Measurements from ENCODE around the gene LRIG1.

Gene LRIG1

DNA sequence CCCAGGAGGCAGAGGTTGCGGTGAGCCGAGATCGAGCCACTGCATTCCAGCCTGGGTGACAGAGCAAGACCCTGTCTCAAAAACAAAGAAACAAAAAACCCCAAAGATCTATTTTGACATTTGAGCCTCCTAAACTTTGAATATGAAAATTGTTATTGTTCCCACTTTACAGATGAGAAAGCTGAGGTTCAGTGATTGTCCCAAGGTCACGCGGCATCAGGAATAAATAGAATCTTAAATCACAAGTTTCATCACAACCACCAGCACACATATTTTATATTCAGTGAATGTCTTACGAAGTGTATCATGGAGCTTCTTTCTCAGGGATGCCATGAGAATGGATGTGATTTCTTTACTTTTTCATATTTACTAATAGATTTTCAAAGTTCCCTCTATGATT is 5.3 kb upstream of the LRIG1 start:
- no peak for FAIRE-seq
- DNase-seq (ENCODE audit: insufficient read length, low spot score): no peak
- TF ChIP-seq, protein P1, sequence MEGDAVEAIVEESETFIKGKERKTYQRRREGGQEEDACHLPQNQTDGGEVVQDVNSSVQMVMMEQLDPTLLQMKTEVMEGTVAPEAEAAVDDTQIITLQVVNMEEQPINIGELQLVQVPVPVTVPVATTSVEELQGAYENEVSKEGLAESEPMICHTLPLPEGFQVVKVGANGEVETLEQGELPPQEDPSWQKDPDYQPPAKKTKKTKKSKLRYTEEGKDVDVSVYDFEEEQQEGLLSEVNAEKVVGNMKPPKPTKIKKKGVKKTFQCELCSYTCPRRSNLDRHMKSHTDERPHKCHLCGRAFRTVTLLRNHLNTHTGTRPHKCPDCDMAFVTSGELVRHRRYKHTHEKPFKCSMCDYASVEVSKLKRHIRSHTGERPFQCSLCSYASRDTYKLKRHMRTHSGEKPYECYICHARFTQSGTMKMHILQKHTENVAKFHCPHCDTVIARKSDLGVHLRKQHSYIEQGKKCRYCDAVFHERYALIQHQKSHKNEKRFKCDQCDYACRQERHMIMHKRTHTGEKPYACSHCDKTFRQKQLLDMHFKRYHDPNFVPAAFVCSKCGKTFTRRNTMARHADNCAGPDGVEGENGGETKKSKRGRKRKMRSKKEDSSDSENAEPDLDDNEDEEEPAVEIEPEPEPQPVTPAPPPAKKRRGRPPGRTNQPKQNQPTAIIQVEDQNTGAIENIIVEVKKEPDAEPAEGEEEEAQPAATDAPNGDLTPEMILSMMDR (IDR thresholded peaks at IDR 0.05; ENCODE audit: insufficient read depth, missing control alignments): no peak

DNA sequence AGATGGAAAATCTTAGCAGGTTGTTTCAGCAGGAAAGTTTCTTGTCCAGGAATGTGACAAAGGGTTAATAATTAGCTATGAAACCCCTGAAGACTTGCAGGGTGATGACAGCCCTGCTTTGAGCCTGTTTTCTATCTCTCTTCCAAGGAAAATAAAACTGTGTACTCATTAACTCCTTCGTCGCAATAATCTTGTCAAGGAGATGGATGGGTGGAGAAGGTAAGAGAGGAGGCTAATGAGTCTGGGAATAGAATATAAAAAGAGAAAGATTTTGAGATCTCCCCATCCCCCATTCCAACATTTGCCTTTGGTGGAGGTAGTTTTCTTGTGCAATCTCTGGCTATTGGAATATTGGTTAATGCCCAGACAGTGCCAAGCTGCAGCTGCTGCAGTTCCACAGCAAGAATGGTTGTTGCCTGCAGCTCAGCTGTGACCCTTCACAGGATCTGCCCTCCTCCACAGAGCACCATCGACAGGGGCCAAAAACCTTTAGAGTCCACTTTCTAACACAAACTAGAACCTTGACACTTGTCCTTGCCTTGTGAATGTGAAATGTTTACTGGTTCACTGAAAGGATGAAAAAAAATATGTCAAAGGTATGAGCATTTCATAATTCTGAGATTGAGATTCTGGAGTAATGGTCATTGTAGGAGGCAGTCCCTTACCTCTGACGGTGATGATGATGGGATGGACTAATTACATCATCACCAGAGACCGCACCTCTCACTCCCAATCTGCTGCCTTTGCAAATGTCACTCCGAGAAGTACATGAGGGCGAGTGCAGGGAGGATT is 4.2 kb upstream of the LRIG1 start:
- no peak for DNase-seq (ENCODE audit: insufficient read length, low spot score)
- TF ChIP-seq, protein P1 (IDR thresholded peaks at IDR 0.05; ENCODE audit: insufficient read depth, missing control alignments): no peak
- no peak for FAIRE-seq

DNA sequence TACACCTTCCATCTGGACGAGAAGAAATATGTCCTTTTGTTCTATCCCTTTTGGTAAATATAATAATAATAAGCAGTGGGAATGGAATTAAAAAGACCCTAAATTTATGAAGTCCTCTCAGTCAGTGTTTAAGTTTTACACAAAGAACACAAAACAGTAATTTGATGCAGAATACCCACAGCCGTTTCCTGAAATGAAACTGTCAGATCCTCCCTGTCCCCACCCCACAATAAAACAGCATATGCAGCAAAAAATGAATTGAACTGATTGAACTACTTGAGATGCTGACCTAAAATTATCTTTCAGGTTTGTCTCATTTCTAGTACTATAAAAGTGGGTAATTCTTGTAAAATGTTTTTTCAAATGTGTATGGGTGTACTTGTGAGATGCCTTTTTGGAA is 2.2 kb upstream of the LRIG1 start:
- TF ChIP-seq, protein P1 (IDR thresholded peaks at IDR 0.05; ENCODE audit: insufficient read depth, missing control alignments): no peak
- FAIRE-seq: no peak
- no peak for DNase-seq (ENCODE audit: insufficient read length, low spot score)

DNA sequence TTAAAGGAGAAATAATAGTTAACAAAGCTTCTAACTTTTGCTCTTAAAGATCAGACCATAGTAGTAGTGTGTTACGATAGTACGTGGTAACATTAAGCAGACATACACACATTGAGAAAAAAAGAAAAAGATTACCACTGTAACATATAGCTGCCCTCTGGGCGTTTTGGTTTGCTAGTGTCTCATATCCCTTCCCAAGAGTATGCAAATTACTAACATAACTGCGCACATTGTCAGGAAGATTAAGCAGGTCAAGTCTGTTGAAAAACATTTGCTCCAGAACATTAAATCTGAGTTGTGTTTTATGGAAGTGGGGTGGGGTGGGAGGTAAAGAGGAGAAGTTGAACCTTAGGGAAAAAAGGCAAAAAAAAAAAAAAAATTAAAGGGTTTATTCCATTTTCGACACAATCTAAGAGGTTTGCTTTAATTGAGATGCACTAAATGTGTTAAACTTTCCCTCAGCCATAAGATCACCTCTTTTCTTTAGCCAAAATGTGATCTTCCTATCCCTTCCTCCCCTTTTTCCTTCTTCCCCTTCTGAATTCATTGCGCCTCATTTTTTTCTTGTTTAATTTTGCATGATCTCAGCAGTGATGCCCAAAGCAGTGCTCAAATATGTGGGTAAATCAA is 1.5 kb upstream of the LRIG1 start:
- DNase-seq (ENCODE audit: insufficient read length, low spot score) (no peak), FAIRE-seq (no peak)
- TF ChIP-seq, protein P1 (IDR thresholded peaks at IDR 0.05; ENCODE audit: insufficient read depth, missing control alignments): no peak

DNA sequence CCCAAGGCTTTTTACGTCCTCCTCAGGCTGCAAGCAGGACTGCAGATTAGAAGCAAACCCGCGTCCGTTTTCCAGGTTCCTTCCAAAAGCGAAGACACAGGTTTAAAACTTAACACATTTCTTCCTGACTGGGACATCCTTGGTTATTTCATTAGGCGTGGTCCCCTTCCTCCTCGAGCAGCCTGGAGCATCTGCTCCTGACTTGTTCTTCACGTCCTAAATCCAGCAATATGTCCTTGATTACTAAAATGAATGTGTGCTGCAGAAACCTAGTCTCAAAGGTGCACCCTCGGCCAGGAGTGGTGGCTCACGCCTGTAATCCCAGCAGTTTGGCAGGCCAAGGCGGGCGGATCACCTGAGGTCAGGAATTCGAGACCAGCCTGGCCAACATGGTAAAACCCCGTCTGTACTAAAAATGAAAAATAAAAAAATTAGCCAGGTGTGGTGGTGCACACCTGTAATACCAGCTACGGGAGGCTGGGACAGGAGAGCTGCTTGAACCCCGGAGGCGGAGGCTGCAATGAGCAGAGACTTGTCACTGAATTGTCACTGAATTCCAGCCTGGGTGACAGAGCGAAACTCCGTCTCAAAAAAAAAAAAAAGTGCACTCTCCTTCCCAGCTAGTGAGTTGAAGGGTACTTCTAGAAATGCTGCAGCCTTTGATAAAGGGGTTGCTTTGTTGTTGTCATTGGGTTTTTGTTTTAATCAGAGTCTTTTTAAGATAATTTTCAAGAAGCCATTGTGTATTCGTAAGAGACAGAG is 842 bp upstream of the LRIG1 start:
- no peak for DNase-seq (ENCODE audit: insufficient read length, low spot score)
- no peak for FAIRE-seq
- TF ChIP-seq, protein P1 (IDR thresholded peaks at IDR 0.05; ENCODE audit: insufficient read depth, missing control alignments): no peak

DNA sequence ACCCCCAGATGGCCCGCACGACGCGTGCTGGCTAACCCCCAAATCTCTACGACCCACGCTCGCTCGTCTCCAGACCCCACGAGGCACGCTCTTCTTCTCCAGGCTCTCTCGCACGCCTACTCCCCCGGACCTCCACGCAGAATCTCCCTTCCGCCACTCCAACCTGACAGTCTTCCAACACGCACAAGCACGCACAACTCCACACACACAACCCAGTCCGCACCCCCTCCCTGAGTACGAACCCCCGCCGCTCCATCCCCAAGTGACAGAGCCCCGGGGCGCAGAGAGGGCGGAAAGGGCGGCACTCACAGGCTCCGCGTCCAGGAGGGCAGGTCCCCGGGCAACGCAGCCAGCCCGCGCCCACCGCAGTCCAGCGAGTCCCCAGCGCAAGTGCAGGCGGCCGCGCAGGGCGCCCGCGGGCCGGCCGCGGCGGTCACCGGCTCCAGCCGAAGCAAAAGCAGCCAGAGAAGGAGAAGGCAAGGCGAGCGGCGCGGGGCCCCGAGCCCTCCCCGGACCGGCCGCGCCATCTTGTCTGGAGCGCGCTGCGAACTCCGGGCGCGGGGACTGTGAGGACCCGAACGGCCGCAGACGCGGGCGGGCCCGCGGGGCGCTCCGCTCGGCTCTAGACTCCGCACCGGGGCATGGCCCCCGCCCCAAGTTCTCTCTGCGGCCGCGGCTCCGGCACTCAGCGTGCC is 794 bp downstream of the LRIG1 start:
- DNase-seq (ENCODE audit: insufficient read length, low spot score): no peak
- TF ChIP-seq, protein P1 (IDR thresholded peaks at IDR 0.05; ENCODE audit: insufficient read depth, missing control alignments): no peak
- no peak for FAIRE-seq

Data from D721Med (cell line).